T-helper 2 cell treated with Interferon-gamma antibody and Interleukin-4, amounts not matched to agents 5 μg/mL and 100 μg/mL, for 36 hours (primary cell): ENCODE results near the gene IL17C.
"Not testable (repeated sequence)": the region's sequence is repeated elsewhere in the genome, so short reads cannot be mapped to it uniquely, and the experiment has no call there.

Experiments used
- DNase-seq: peaks from one replicate; pipeline ENCODE4 v3.0.0; 2021; ENCODE audit warnings: low spot score
- H3K27ac Mint-ChIP-seq: one replicate; pipeline ENCODE4 v1.8.0; 2021; ENCODE audit warnings: mild to moderate bottlenecking, mixed read lengths
- H3K27me3 Mint-ChIP-seq: one replicate; pipeline ENCODE4 v1.8.0; 2021; ENCODE audit warnings: low read depth, mixed read lengths
- H3K36me3 Mint-ChIP-seq: one replicate; pipeline ENCODE4 v1.8.0; 2021; ENCODE audit warnings: low read depth, mixed read lengths
- H3K4me1 Mint-ChIP-seq: one replicate; pipeline ENCODE4 v1.8.0; 2021; ENCODE audit warnings: low read depth, mixed read lengths
- H3K4me3 Mint-ChIP-seq: one replicate; pipeline ENCODE4 v1.8.0; 2022; ENCODE audit warnings: mild to moderate bottlenecking, moderate library complexity, mixed read lengths
- H3K9me3 Mint-ChIP-seq: one replicate; pipeline ENCODE4 v1.8.0; 2021; ENCODE audit warnings: mixed read lengths

IL17C gene

GRCh38 chr16:88600539-88600896 lies 37.9 kb upstream of the IL17C start:
- DNase-seq = no peak
- H3K27ac Mint-ChIP-seq = no peak overlapping the region
- peaks cover 40% of the 10 kb centered on the region for H3K36me3 Mint-ChIP-seq
- H3K4me1 Mint-ChIP-seq = peaks cover 3% of the 10 kb centered on the region
- H3K27me3 Mint-ChIP-seq = no peaks in the 10 kb centered on the region
- H3K4me3 Mint-ChIP-seq = no peak overlapping the region
- no peaks in the 10 kb centered on the region for H3K9me3 Mint-ChIP-seq

- Mint-ChIP-seq H3K4me3 (no peak overlapping the region), H3K36me3 (peaks cover 44% of the 10 kb centered on the region), H3K4me1 (no peaks in the 10 kb centered on the region), H3K27me3 (no peaks in the 10 kb centered on the region), H3K27ac (no peak overlapping the region), H3K9me3 (no peaks in the 10 kb centered on the region)
- DNase-seq = no peak
Observed at GRCh38 chr16:88601313-88602036, 36.9 kb upstream of the IL17C start.

- peaks cover 44% of the 10 kb centered on the region for H3K36me3 Mint-ChIP-seq
- no peaks in the 10 kb centered on the region for H3K9me3 Mint-ChIP-seq
- no peaks in the 10 kb centered on the region for H3K4me1 Mint-ChIP-seq
- no peak overlapping the region for H3K27ac Mint-ChIP-seq
- DNase-seq = no peak
- no peak overlapping the region for H3K4me3 Mint-ChIP-seq
- H3K27me3 Mint-ChIP-seq = no peaks in the 10 kb centered on the region
Observed at GRCh38 chr16:88602091-88602490, 36.3 kb upstream of the IL17C start.

GRCh38 chr16:88605186-88606147 lies 32.9 kb upstream of the IL17C start:
- no peak overlapping the region for H3K27ac Mint-ChIP-seq
- H3K4me1 Mint-ChIP-seq = no peaks in the 10 kb centered on the region
- no peak for DNase-seq
- no peak overlapping the region for H3K4me3 Mint-ChIP-seq
- H3K36me3 Mint-ChIP-seq = peaks cover 51% of the 10 kb centered on the region
- H3K9me3 Mint-ChIP-seq = no peaks in the 10 kb centered on the region
- H3K27me3 Mint-ChIP-seq = no peaks in the 10 kb centered on the region

- no peaks in the 10 kb centered on the region for H3K9me3 Mint-ChIP-seq
- H3K36me3 Mint-ChIP-seq = peaks cover 49% of the 10 kb centered on the region
- H3K4me1 Mint-ChIP-seq = no peaks in the 10 kb centered on the region
- no peak overlapping the region for H3K4me3 Mint-ChIP-seq
- H3K27me3 Mint-ChIP-seq = no peaks in the 10 kb centered on the region
- no peak overlapping the region for H3K27ac Mint-ChIP-seq
- no peak for DNase-seq
Observed at GRCh38 chr16:88606148-88606757, 32.1 kb upstream of the IL17C start.

- no peaks in the 10 kb centered on the region for H3K9me3 Mint-ChIP-seq
- H3K4me3 Mint-ChIP-seq = no peak overlapping the region
- H3K36me3 Mint-ChIP-seq = peaks cover 39% of the 10 kb centered on the region
- H3K27ac Mint-ChIP-seq = no peak overlapping the region
- H3K4me1 Mint-ChIP-seq = no peaks in the 10 kb centered on the region
- no peak for DNase-seq
- no peaks in the 10 kb centered on the region for H3K27me3 Mint-ChIP-seq
Observed at GRCh38 chr16:88608076-88608475, 30.3 kb upstream of the IL17C start.

DNA sequence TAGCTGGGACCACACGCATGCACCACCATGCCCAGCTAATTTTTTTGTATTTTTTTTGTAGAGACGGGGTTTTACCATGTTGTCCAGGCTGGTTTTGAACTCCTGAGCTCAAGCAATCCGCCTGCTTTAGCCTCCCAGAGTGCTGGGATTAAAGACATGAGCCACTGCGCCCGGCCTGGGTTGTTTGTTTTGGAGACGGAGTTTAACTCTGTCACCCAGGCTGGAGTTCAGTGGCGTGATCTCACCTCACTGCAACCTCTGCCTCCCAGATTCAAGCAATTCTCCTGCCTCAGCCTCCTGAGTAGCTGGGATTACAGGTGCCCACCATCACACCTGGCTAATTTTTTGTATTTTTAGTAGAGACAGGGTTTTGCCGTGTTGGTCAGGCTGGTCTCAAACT lies 28.9 kb upstream of the IL17C start:
- not testable (repeated sequence) for H3K9me3 Mint-ChIP-seq, H3K27me3 Mint-ChIP-seq

DNA sequence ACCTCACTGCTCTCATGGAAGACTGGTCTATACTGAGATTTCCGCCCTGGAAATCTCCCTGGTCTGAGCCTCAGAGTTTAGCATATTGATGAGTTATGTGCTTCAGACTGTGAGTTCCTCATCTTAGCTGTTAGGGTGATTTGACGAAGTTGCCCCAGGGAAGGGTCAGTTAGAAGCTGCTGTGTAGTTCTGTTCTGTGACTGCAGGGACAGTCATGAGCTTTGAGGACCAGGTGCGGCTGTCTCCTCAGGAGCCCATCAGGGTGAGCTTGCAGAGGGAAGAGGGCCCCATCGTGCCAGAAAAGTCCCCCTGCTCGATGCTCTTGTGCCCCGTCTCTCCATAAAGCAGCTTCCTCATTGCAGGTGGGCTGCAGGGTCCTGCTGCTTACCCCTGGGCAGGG lies 28.3 kb upstream of the IL17C start:
- H3K4me1 Mint-ChIP-seq = no peaks in the 10 kb centered on the region

More for the DNA sequence above, 28.9 kb upstream of the IL17C start:
- DNase-seq, H3K27ac Mint-ChIP-seq, H3K4me3 Mint-ChIP-seq, H3K4me1 Mint-ChIP-seq: not testable (repeated sequence)
- peaks cover 40% of the 10 kb centered on the region for H3K36me3 Mint-ChIP-seq

DNA sequence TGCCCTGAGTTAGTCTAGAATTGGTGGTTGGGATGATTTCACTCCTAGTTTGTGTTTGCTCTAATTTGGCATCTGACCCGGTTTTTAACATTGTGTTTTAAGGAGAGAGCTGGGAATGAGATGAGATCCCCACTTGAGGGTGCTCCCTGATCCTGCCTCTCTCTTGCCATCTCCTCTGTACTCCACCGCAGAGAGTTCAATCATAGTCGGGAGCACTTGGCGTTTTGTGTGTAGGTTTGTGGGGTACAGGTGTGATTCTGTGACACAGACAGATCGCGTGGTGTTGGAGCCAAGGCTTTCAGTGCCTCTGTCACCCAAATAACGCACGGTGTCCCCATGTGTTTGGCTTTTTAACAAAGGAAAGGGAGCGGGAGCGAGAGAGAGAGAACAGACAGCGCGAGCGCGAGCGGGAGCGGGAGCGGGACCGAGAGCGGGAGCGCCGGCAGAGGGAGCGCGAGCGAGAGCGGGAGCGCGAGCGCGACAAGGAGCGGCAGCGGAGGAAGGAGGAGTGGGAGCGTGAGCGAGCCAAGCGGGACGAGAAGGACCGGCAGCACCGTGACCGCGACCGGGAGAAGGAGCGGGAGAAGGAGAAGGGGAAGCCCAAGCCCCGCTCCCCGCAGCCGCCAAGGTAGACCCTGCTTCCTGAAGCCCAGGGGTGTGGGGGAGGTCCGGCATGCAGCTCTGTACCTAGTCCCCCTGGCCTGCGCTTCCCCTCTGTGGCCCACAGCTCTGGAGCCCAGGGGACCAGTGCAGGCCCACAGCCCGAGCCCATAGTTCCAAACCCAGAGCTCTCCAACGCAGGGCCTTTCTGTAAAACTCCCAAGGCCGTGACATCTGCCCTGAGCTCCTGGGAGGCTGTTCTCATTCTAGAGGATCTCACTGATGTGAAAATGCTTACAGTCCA lies 27.2 kb upstream of the IL17C start:
- Mint-ChIP-seq H3K27me3 (no peaks in the 10 kb centered on the region), H3K36me3 (peaks cover 34% of the 10 kb centered on the region), H3K4me1 (no peaks in the 10 kb centered on the region), H3K4me3 (no peak overlapping the region), H3K9me3 (no peaks in the 10 kb centered on the region), H3K27ac (no peak overlapping the region)
- no peak for DNase-seq

More for the DNA sequence above, 28.3 kb upstream of the IL17C start:
- peaks cover 40% of the 10 kb centered on the region for H3K36me3 Mint-ChIP-seq
- no peak overlapping the region for H3K27ac Mint-ChIP-seq
- no peak overlapping the region for H3K4me3 Mint-ChIP-seq
- H3K27me3 Mint-ChIP-seq = no peaks in the 10 kb centered on the region
- DNase-seq = no peak
- no peaks in the 10 kb centered on the region for H3K9me3 Mint-ChIP-seq

- Mint-ChIP-seq H3K27ac (no peak overlapping the region), H3K27me3 (no peaks in the 10 kb centered on the region), H3K36me3 (peaks cover 28% of the 10 kb centered on the region), H3K4me1 (peaks cover 2% of the 10 kb centered on the region), H3K4me3 (no peak overlapping the region), H3K9me3 (no peaks in the 10 kb centered on the region)
- DNase-seq = no peak
Observed at GRCh38 chr16:88613293-88613692, 25.1 kb upstream of the IL17C start.

DNA sequence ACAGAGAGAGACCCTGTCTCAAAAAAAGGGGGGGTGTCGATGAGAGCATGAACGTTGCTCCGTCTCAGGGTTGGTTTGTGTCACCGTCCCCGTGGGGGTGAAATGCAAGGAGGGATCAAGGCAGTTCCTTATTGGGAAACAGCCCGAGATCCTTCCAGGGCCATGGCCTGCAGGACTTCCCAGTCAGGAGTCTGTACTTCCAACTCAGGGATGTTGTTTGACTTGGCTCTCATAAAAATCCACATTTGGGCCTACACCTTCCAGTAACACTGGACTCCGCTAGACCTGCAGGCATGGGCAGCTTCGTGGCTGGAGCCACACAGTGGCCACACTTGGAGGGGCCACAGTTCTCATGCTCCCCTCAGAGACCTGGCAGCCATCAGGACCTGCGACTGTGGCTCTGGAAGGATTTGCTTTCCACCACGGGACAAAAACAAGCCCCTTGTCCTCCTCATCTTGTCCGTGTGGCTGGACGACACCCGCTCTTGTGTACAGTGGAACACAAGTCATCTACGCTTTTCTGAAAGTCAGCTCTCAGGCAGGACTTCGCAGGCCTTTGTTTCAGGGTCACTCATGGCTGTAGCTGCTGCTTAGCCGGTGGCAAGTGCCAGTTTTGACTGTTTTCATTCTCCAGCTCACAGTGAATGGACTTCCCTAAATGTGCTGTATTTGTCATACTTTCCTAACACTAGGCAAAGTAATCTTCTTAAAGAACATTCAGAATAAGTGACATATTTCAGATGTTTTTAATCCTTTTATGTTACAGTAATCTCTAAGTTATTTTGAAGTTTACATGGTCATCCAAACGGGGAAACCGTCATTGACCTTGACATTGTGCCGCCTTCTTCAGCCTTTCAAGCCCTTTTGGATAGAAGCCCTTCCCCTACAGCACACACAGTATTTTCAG lies 24.2 kb upstream of the IL17C start:
- no peaks in the 10 kb centered on the region for H3K27me3 Mint-ChIP-seq
- H3K27ac Mint-ChIP-seq = no peak overlapping the region
- no peaks in the 10 kb centered on the region for H3K9me3 Mint-ChIP-seq
- H3K36me3 Mint-ChIP-seq = peaks cover 26% of the 10 kb centered on the region
- DNase-seq = no peak
- H3K4me3 Mint-ChIP-seq = no peak overlapping the region
- peaks cover 6% of the 10 kb centered on the region for H3K4me1 Mint-ChIP-seq

- Mint-ChIP-seq H3K4me1 (peaks cover 14% of the 10 kb centered on the region), H3K4me3 (no peak overlapping the region), H3K27me3 (no peaks in the 10 kb centered on the region), H3K9me3 (no peaks in the 10 kb centered on the region), H3K36me3 (peaks cover 22% of the 10 kb centered on the region), H3K27ac (no peak overlapping the region)
- no peak for DNase-seq
Observed at GRCh38 chr16:88614818-88615580, 23.4 kb upstream of the IL17C start.
